A673 (cell line): Measurements from ENCODE around the gene SUGP2. TPM values are rescaled to one million over a fixed set of nuclear protein-coding genes. Genes with fewer than 3 reads are reported as not detected.

Experiments used
- BruUV-seq: library from RNA; stranded (reverse); fragments of 400-500 nt; replicated peaks from 2 replicates; lab custom pipeline; 2021; lab: Mats Ljungman, UMichigan
- CTCF ChIA-PET: fragments of 300-600 bp; sonication (Branson Sonifier 250); formaldehyde crosslinking; loops from one replicate; lab custom pipeline; 2022; ENCODE audit warnings: antibody characterized with exemption; lab: Charles Lee
- POLR2A ChIA-PET: fragments of 300-600 bp; sonication (Branson Sonifier 250); formaldehyde crosslinking; loops from one replicate; lab custom pipeline; 2022; ENCODE audit warnings: antibody characterized with exemption; ENCODE audit not compliant: low non-redundant PET; lab: Charles Lee
- DNase-seq: peaks from one replicate; pipeline ENCODE4 v3.0.0-alpha.2; 2015; ENCODE audit warnings: low spot score
- H3K27ac ChIP-seq: fragments of 200-600 bp; sonication (generic); 2 replicates; pipeline ENCODE4 v1.5.1; 2016; ENCODE audit warnings: mixed run types, low read depth, mild to moderate bottlenecking, mixed read lengths, antibody characterized with exemption, low read length; ENCODE audit not compliant: poor library complexity, severe bottlenecking
- H3K27me3 ChIP-seq: fragments of 200-600 bp; sonication (generic); replicated peaks from 2 replicates; pipeline ENCODE4 v1.6.1; 2017; ENCODE audit warnings: mixed run types, low read depth, mild to moderate bottlenecking, mixed read lengths, antibody characterized with exemption, low read length; ENCODE audit not compliant: insufficient read depth, poor library complexity
- H3K36me3 ChIP-seq: fragments of 200-600 bp; sonication (generic); 2 replicates; pipeline ENCODE4 v1.6.1; 2016; ENCODE audit warnings: mixed run types, mild to moderate bottlenecking, mixed read lengths, antibody characterized with exemption, low read length; ENCODE audit not compliant: insufficient read depth, poor library complexity, severe bottlenecking
- H3K4me1 ChIP-seq: fragments of 200-600 bp; sonication (generic); 2 replicates; pipeline ENCODE4 v1.6.1; 2017; ENCODE audit warnings: mixed run types, mild to moderate bottlenecking, mixed read lengths, antibody characterized with exemption, low read length; ENCODE audit not compliant: insufficient read depth, poor library complexity, severe bottlenecking
- H3K4me3 ChIP-seq: fragments of 200-600 bp; sonication (generic); 2 replicates; pipeline ENCODE4 v1.5.1; 2016; ENCODE audit warnings: low read depth, mixed run types, mild to moderate bottlenecking, mixed read lengths, low read length; ENCODE audit not compliant: poor library complexity, severe bottlenecking
- H3K9me3 ChIP-seq: fragments of 200-600 bp; sonication (generic); 2 replicates; pipeline ENCODE4 v1.6.1; 2016; ENCODE audit warnings: mixed run types, low read depth, mild to moderate bottlenecking, mixed read lengths, antibody characterized with exemption, low read length; ENCODE audit not compliant: poor library complexity, severe bottlenecking
- EZH2 ChIP-seq: fragments of 200-600 bp; sonication (generic); IDR thresholded peaks from 2 replicates; pipeline ENCODE4 v1.6.1; 2017; ENCODE audit warnings: borderline replicate concordance, low read depth, mild to moderate bottlenecking, mixed read lengths, antibody characterized with exemption, low read length; ENCODE audit not compliant: poor library complexity, severe bottlenecking
- intact Hi-C: fragments of 100-400 bp; cut with micrococcal nuclease; formaldehyde crosslinking; loops from one replicate; pipeline ENCODE4 v1.10.0; 2022; ENCODE audit not compliant: unreplicated experiment
- total RNA-seq: library from RNA; stranded (reverse); gene quantifications from 2 replicates; pipeline ENCODE4 v1.2.3, GENCODE V29; 2021
- TF ChIP-seq, protein P1 (sequence below): fragments of 300-800, 200-600 bp; sonication (generic); conservative IDR thresholded peaks from 2 replicates; pipeline ENCODE4 v1.5.1; 2017; ENCODE audit warnings: low read depth, mild to moderate bottlenecking, antibody characterized with exemption, low read length, moderate library complexity, mixed read lengths

The SUGP2 gene
- total RNA-seq, 1 experiment from 2014 or later: 120 TPM

DNA sequence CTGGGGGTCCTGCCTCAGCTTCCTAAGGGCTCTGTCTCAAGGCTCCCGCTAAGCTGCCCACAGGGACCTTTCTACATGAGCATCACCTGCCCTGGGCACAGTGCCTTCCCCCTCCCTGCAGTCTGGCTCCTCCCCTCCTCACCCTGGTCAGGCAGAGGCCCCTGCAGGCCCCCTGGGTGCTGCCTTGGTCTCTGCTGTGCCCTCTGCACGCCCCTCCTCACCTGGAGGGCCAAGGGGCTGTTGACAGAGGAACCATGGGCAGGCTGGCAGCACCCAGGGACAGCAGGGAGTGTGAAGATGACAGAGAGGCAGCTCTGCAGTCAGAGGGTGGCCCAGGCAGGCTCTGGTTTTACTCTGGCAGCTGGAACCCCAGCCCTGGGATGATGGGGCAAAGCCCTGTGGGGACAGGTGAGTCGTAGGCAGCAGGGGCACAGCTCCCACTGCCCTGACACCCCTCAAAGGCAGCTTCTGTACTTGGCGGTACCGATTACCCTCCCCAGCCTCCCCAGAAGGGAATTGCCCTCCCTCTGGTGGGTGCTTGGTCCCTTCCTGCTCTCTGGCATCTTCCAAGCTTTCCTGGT lies 43.1 kb downstream of the SUGP2 start:
- CTCF ChIA-PET: no interaction called here
- no peaks in the 10 kb centered on the region for H3K27me3 ChIP-seq
- TF ChIP-seq, protein P1, sequence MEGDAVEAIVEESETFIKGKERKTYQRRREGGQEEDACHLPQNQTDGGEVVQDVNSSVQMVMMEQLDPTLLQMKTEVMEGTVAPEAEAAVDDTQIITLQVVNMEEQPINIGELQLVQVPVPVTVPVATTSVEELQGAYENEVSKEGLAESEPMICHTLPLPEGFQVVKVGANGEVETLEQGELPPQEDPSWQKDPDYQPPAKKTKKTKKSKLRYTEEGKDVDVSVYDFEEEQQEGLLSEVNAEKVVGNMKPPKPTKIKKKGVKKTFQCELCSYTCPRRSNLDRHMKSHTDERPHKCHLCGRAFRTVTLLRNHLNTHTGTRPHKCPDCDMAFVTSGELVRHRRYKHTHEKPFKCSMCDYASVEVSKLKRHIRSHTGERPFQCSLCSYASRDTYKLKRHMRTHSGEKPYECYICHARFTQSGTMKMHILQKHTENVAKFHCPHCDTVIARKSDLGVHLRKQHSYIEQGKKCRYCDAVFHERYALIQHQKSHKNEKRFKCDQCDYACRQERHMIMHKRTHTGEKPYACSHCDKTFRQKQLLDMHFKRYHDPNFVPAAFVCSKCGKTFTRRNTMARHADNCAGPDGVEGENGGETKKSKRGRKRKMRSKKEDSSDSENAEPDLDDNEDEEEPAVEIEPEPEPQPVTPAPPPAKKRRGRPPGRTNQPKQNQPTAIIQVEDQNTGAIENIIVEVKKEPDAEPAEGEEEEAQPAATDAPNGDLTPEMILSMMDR: no peak
- no peak for TF ChIP-seq EZH2
- POLR2A ChIA-PET: no interaction called here
- no peak overlapping the region for H3K27ac ChIP-seq
- peaks cover 15% of the 10 kb centered on the region for H3K4me1 ChIP-seq
- no peak overlapping the region for H3K4me3 ChIP-seq
- peaks cover 28% of the 10 kb centered on the region for H3K36me3 ChIP-seq
- intact Hi-C loops: no loop called here
- H3K9me3 ChIP-seq: no peaks in the 10 kb centered on the region
- no peak for DNase-seq
- no TSS peak for BruUV-seq

DNA sequence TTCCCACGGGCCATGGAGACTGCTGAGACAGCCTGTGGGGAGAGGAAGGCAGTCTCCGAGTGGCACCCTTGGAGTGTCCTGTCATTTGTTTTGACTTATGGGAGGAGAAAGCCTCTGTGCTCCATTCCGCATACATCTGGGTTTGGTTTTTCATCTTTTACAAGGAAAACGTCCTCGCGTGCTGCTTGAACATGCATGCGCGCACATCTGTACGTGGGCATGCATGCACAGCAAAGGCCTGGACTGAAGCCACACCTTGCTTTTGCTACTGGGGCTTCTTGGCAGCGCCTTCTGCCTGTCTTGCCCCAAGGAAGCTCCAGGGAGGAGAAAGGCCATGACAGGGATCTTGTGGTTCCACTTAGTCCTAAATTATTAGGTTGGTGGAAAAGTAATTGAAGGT lies 44.0 kb downstream of the SUGP2 start:
- intact Hi-C loops: loop anchor here (10.0 kb wide), 1 partner anchor 525 kb away; no protein-coding TSS in a partner anchor
- CTCF ChIA-PET: interaction anchor here (0.7 kb wide), 1 partner anchor 317 kb away, joined by 7 read pairs; no protein-coding TSS in a partner anchor
- POLR2A ChIA-PET: no interaction called here

DNA sequence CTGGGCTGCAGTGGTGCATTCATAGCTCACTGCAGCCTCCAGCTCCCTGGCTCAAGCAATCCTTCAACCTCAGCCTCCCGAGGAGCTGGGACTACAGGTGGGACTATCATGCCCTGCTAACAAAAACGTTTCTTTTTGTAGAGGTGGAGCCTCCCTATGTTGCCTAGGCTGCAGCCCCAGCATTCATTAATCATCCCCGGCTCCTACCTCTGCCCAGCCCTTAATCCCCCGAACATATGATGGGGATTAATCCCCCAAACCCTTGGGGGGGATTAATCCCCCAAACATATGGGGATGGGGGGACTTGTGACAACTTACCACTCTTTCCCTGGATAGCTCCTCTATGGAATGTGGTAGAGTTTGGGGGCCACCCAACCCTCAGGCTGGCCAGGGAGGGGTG lies 45.9 kb downstream of the SUGP2 start:
- TF ChIP-seq, protein P1: no peak
- no peak for TF ChIP-seq EZH2
- Histone ChIP-seq H3K4me1 (peaks cover 20% of the 10 kb centered on the region), H3K4me3 (no peak overlapping the region), H3K27ac (no peak overlapping the region), H3K9me3 (no peaks in the 10 kb centered on the region), H3K36me3 (no peaks in the 10 kb centered on the region), H3K27me3 (no peaks in the 10 kb centered on the region)
- CTCF ChIA-PET: interaction anchor here (0.6 to 2.2 kb wide), 8 partner anchors 8 to 599 kb away, joined by 3 to 10 read pairs (median 4); partner anchors contain the start of genes COPE, DDX49 and UPF1
- no peak for DNase-seq
- no TSS peak for BruUV-seq
- POLR2A ChIA-PET: no interaction called here
- intact Hi-C loops: loop anchor here (2.0 to 10.0 kb wide), 2 partner anchors 69 to 523 kb away; partner anchors contain the start of genes COPE and DDX49

More for the DNA sequence above, 44.0 kb downstream of the SUGP2 start:
- Histone ChIP-seq H3K27ac (no peak overlapping the region), H3K4me3 (no peak overlapping the region), H3K36me3 (peaks cover 18% of the 10 kb centered on the region), H3K27me3 (no peaks in the 10 kb centered on the region), H3K4me1 (peaks cover 20% of the 10 kb centered on the region), H3K9me3 (no peaks in the 10 kb centered on the region)
- DNase-seq: no peak
- no TSS peak for BruUV-seq
- TF ChIP-seq EZH2: no peak
- TF ChIP-seq, protein P1: no peak
